Stomach (tissue), 9 donors: ENCODE measurements around the gene DPCD. TPM values are rescaled to one million over a fixed set of nuclear protein-coding genes. Genes with fewer than 3 reads are reported as not detected.

Experiments
- DNase-seq, 2 donors: peaks; one replicate each; pipeline versions ENCODE4 v3.0.0 to v3.0.0-alpha.2; 2013 to 2019
- H3K27ac ChIP-seq, 5 donors: fragments of 200-600 bp in 4 of 5; sonication (generic) in 4 of 5; one replicate each; pipeline ENCODE4 v1.5.1; 2013 to 2019; ENCODE audit warnings: mild to moderate bottlenecking in 1 of 5, moderate library complexity in 1 of 5
- H3K27me3 ChIP-seq, 3 donors: fragments of 200-600 bp; sonication (generic); one replicate each; pipeline ENCODE4 v1.5.1; 2017 to 2019; ENCODE audit warnings: mixed run types in 1 of 3
- H3K36me3 ChIP-seq, 4 donors: fragments of 200-600 bp; sonication (generic); 1 replicate in 3 of 4; 2 replicates in 1 of 4; pipeline ENCODE4 v1.5.1; 2016 to 2019
- H3K4me1 ChIP-seq, 4 donors: fragments of 200-600 bp; sonication (generic); one replicate each; pipeline ENCODE4 v1.5.1; 2016 to 2019
- H3K4me3 ChIP-seq, 4 donors: fragments of 200-600 bp; sonication (generic) in 3 of 4; one replicate each; pipeline ENCODE4 v1.5.1; 2016 to 2019; ENCODE audit warnings: mild to moderate bottlenecking in 1 of 4
- H3K9me3 ChIP-seq, 4 donors: fragments of 200-600 bp; sonication (generic); one replicate each; pipeline ENCODE4 v1.5.1; 2016 to 2019
- CTCF ChIP-seq, 7 experiments: fragments of 450-650 bp in 4 of 7; fragments of 200-600 bp in 3 of 7; sonication (generic) in 3 of 7; IDR thresholded peaks; one replicate each; pipeline ENCODE4 v1.5.1; 2016 to 2019; ENCODE audit warnings: antibody characterized with exemption in 7 of 7, control low read depth in 2 of 7, mild to moderate bottlenecking in 1 of 7
- EP300 ChIP-seq: sonication (generic); formaldehyde crosslinking; IDR thresholded peaks from one replicate; pipeline ENCODE4 v1.6.1; 2017; ENCODE audit warnings: antibody characterized with exemption
- POLR2A ChIP-seq, 4 donors: fragments of 450-650 bp; IDR thresholded peaks; one replicate each; pipeline ENCODE4 v1.6.1; 2016; ENCODE audit warnings: antibody characterized with exemption in 4 of 4, control low read depth in 2 of 4, mild to moderate bottlenecking in 1 of 4, moderate library complexity in 1 of 4
- POLR2AphosphoS5 ChIP-seq, 3 donors: sonication (generic); formaldehyde crosslinking; IDR thresholded peaks; one replicate each; pipeline ENCODE4 v1.6.1; 2016; ENCODE audit warnings: antibody characterized with exemption in 3 of 3
- WGBS, 5 donors: extraction: QIAGEN DNeasy Blood & Tissue Kit in 3 of 5; methylation state at CpG; one replicate each; pipeline versions ENCODE4 v1.1.5 to v1.1.7; 2013 to 2018; 5-methylcytosine and 5-hydroxymethylcytosine counted together
- intact Hi-C: fragments of 100-400 bp; cut with DNase I; formaldehyde crosslinking; loops from one replicate; pipeline ENCODE4 v1.15.1; 2023; ENCODE audit warnings: low total_unique reads
- polyA plus RNA-seq, 3 donors: library from polyadenylated mRNA; stranded (reverse); fragments of 200-250 nt; gene quantifications; one replicate each; pipeline ENCODE4 v1.2.3, GENCODE V29; 2013
- total RNA-seq, 5 donors: library from RNA; depleted of rRNA; stranded (reverse); fragments of >200 nt; gene quantifications; one replicate each; pipeline versions ENCODE4 v1.1.0 to v1.2.3, GENCODE V29; 2014 to 2016
- donor health status: healthy with polysubstance abuse.
- donor health status: Bipolar disorder and iron deficiency.
- donor health status: healthy.

Gene DPCD
- total and polyA plus RNA-seq, 8 donors: 6.7 to 86.6 (median 21.1) TPM

- no peak for DNase-seq
- Histone ChIP-seq H3K4me3 (no peak overlapping the region), H3K9me3 (no peaks in the 10 kb centered on the region), H3K36me3 (peaks cover 0 to 15% (median 6%) of the 10 kb centered on the region in 4 donors), H3K27me3 (peaks cover 0 to 51% (median 6%) of the 10 kb centered on the region in 3 donors), H3K4me1 (no peaks in the 10 kb centered on the region), H3K27ac (no peak overlapping the region)
- no peak for TF ChIP-seq CTCF (IDR thresholded peaks at IDR 0.05)
- no peak for TF ChIP-seq EP300
- TF ChIP-seq POLR2AphosphoS5 (IDR thresholded peaks at IDR 0.05): no peak
- TF ChIP-seq POLR2A (IDR thresholded peaks at IDR 0.05): no peak
- 72 to 82% (median 77%) methylated on average over 11 to 12 of the region's 12 CpGs for WGBS, 5 donors
- intact Hi-C loops: no loop called here
Measured at GRCh38 chr10:101559596-101560297, 28.4 kb upstream of the DPCD start.

GRCh38 chr10:101560298-101561067 lies 27.6 kb upstream of the DPCD start:
- TF ChIP-seq CTCF (IDR thresholded peaks at IDR 0.05) (no peak), EP300 (no peak), POLR2AphosphoS5 (IDR thresholded peaks at IDR 0.05) (no peak), POLR2A (IDR thresholded peaks at IDR 0.05) (no peak)
- intact Hi-C loops: no loop called here
- peaks cover 0 to 58% (median 13%) of the 10 kb centered on the region in 3 donors for H3K27me3 ChIP-seq
- H3K4me1 ChIP-seq: no peaks in the 10 kb centered on the region
- peak in 1 of 2 donors; percentile 22 for DNase-seq
- no peak overlapping the region for H3K4me3 ChIP-seq
- no peak overlapping the region for H3K27ac ChIP-seq
- H3K9me3 ChIP-seq: no peaks in the 10 kb centered on the region
- peaks cover 0 to 8% (median 2%) of the 10 kb centered on the region in 4 donors for H3K36me3 ChIP-seq
- WGBS, 5 donors: 39 to 73% (median 66%) methylated on average over 2 of the region's 2 CpGs

GRCh38 chr10:101561068-101561915 lies 26.8 kb upstream of the DPCD start:
- no peak for DNase-seq
- H3K36me3 ChIP-seq: no peaks in the 10 kb centered on the region
- no peaks in the 10 kb centered on the region for H3K9me3 ChIP-seq
- H3K27me3 ChIP-seq: peaks cover 6 to 66% (median 22%) of the 10 kb centered on the region in 3 donors
- TF ChIP-seq POLR2A (IDR thresholded peaks at IDR 0.05): no peak
- TF ChIP-seq EP300: no peak
- no peak for TF ChIP-seq CTCF (IDR thresholded peaks at IDR 0.05)
- TF ChIP-seq POLR2AphosphoS5 (IDR thresholded peaks at IDR 0.05): no peak
- 69 to 79% (median 76%) methylated on average over 11 to 15 of the region's 15 CpGs for WGBS, 5 donors
- H3K4me3 ChIP-seq: no peak overlapping the region
- intact Hi-C loops: no loop called here
- peaks cover 2 to 5% (median 3%) of the 10 kb centered on the region in 4 donors for H3K4me1 ChIP-seq
- no peak overlapping the region for H3K27ac ChIP-seq

- H3K36me3 ChIP-seq: no peaks in the 10 kb centered on the region
- TF ChIP-seq POLR2A (IDR thresholded peaks at IDR 0.05) (no peak), POLR2AphosphoS5 (IDR thresholded peaks at IDR 0.05) (no peak), EP300 (no peak), CTCF (IDR thresholded peaks at IDR 0.05) (no peak)
- no peaks in the 10 kb centered on the region for H3K9me3 ChIP-seq
- H3K27me3 ChIP-seq: peaks cover 9 to 76% (median 30%) of the 10 kb centered on the region in 3 donors
- intact Hi-C loops: no loop called here
- 77 to 92% (median 89%) methylated on average over 5 of the region's 5 CpGs for WGBS, 5 donors
- no peak for DNase-seq
- no peak overlapping the region for H3K4me3 ChIP-seq
- no peak overlapping the region for H3K27ac ChIP-seq
- H3K4me1 ChIP-seq: peaks cover 7 to 11% (median 10%) of the 10 kb centered on the region in 4 donors
Measured at GRCh38 chr10:101562231-101562630, 25.9 kb upstream of the DPCD start.
